IMR-90 (cell line): ENCODE data around the gene ATP6V0E2. TPM values are rescaled to one million over a fixed set of nuclear protein-coding genes. Genes with fewer than 3 reads are reported as not detected.

ENCODE experiments used
- ATAC-seq: fragments of 200-7000 bp; cut with Tn5 transposase; 2 replicates; pipeline ENCODE4 v1.9.1; 2020; ENCODE audit warnings: low read depth, mild to moderate bottlenecking, moderate library complexity
- BruUV-seq: library from RNA; stranded (reverse); fragments of 400-500 nt; replicated peaks from 2 replicates; lab custom pipeline; 2021; lab: Mats Ljungman, UMichigan
- CTCF ChIA-PET: fragments of 300-600 bp; formaldehyde crosslinking; extraction: SDS; loops from one replicate; lab custom pipeline; 2021; ENCODE audit warnings: antibody characterized with exemption; lab: Yijun Ruan, JAX
- POLR2A ChIA-PET: fragments of 300-600 bp; sonication (Branson Sonifier 250); formaldehyde crosslinking; loops from one replicate; lab custom pipeline; 2022; ENCODE audit warnings: antibody characterized with exemption; ENCODE audit not compliant: unreplicated experiment; lab: Charles Lee
- DNase-seq: peaks from one replicate; pipeline ENCODE4 v3.0.0; 2013
- H2AFZ ChIP-seq: replicated peaks from 2 replicates; pipeline ENCODE3; 2013; ENCODE audit warnings: low read length, mild to moderate bottlenecking; ENCODE audit not compliant: poor library complexity
- H2AK5ac ChIP-seq: 2 replicates; pipeline ENCODE4 v1.6.1; 2013; ENCODE audit warnings: low read depth, low read length, inconsistent platforms
- H2AK9ac ChIP-seq: replicated peaks from 2 replicates; pipeline ENCODE3; 2013; ENCODE audit warnings: mild to moderate bottlenecking, low read depth, low read length, moderate library complexity; ENCODE audit not compliant: poor library complexity
- H2BK120ac ChIP-seq: 2 replicates; pipeline ENCODE4 v1.6.1; 2013; ENCODE audit warnings: low read depth, low read length, inconsistent platforms
- H2BK15ac ChIP-seq: 3 replicates; pipeline ENCODE4 v1.6.1; 2013; ENCODE audit warnings: low read depth, low read length, inconsistent platforms
- H2BK20ac ChIP-seq: 2 replicates; pipeline ENCODE4 v1.6.1; 2013; ENCODE audit warnings: low read depth, mild to moderate bottlenecking, inconsistent platforms, low read length, moderate library complexity
- H2BK5ac ChIP-seq: 2 replicates; pipeline ENCODE4 v1.6.1; 2013; ENCODE audit warnings: mild to moderate bottlenecking, low read depth, low read length, inconsistent platforms; ENCODE audit not compliant: poor library complexity, severe bottlenecking
- H3K14ac ChIP-seq: replicated peaks from 2 replicates; pipeline ENCODE4 v1.6.1; 2013; ENCODE audit warnings: low read depth, low read length, inconsistent platforms
- H3K18ac ChIP-seq: 2 replicates; pipeline ENCODE4 v1.6.1; 2013; ENCODE audit warnings: low read depth, low read length, control low read depth
- H3K23ac ChIP-seq: 2 replicates; pipeline ENCODE4 v1.6.1; 2013; ENCODE audit warnings: low read depth, low read length, inconsistent platforms
- H3K27ac ChIP-seq: 2 replicates; pipeline ENCODE4 v1.5.1; 2013; ENCODE audit warnings: mild to moderate bottlenecking, control low read depth, low read length; ENCODE audit not compliant: insufficient read depth
- H3K27me3 ChIP-seq: 2 replicates; pipeline ENCODE4 v1.6.1; 2013; ENCODE audit warnings: low read length; ENCODE audit not compliant: control insufficient read depth, insufficient read depth
- H3K36me3 ChIP-seq: 2 replicates; pipeline ENCODE4 v1.6.1; 2013; ENCODE audit warnings: low read length, mixed read lengths; ENCODE audit not compliant: control insufficient read depth, insufficient read depth
- H3K4ac ChIP-seq: 2 replicates; pipeline ENCODE4 v1.6.1; 2013; ENCODE audit warnings: low read depth, low read length, inconsistent platforms
- H3K4me1 ChIP-seq: 2 replicates; pipeline ENCODE4 v1.6.1; 2013; ENCODE audit warnings: low read length, mixed read lengths; ENCODE audit not compliant: control insufficient read depth, insufficient read depth
- H3K4me2 ChIP-seq: 2 replicates; pipeline ENCODE4 v1.6.1; 2013; ENCODE audit warnings: low read depth, mild to moderate bottlenecking, control low read depth, low read length, moderate library complexity
- H3K4me3 ChIP-seq: 2 replicates; pipeline ENCODE4 v1.5.1; 2013; ENCODE audit warnings: low read depth, mild to moderate bottlenecking, control low read depth, low read length, moderate library complexity; ENCODE audit not compliant: insufficient read depth
- H3K56ac ChIP-seq: 2 replicates; pipeline ENCODE4 v1.6.1; 2013; ENCODE audit warnings: low read length, inconsistent platforms; ENCODE audit not compliant: insufficient read depth; ENCODE audit errors: extremely low read depth
- H3K79me1 ChIP-seq, 2 experiments: 2 replicates each; pipeline ENCODE4 v1.6.1; 2013; ENCODE audit warnings: low read length in 2 of 2, inconsistent platforms in 1 of 2, low read depth in 1 of 2
- H3K9ac ChIP-seq: 2 replicates; pipeline ENCODE4 v1.6.1; 2013; ENCODE audit warnings: low read depth, low read length, control low read depth
- H3K9me1 ChIP-seq: 2 replicates; pipeline ENCODE4 v1.6.1; 2013; ENCODE audit warnings: low read length, inconsistent platforms; ENCODE audit not compliant: insufficient read depth
- H3K9me3 ChIP-seq: 2 replicates; pipeline ENCODE4 v1.6.1; 2013; ENCODE audit warnings: low read length; ENCODE audit not compliant: control insufficient read depth, insufficient read depth
- H4K20me1 ChIP-seq: 2 replicates; pipeline ENCODE4 v1.6.1; 2013; ENCODE audit warnings: low read length, inconsistent platforms; ENCODE audit not compliant: insufficient read depth
- H4K5ac ChIP-seq: 2 replicates; pipeline ENCODE4 v1.6.1; 2013; ENCODE audit warnings: mild to moderate bottlenecking, low read depth, low read length, control low read depth
- H4K8ac ChIP-seq, 2 experiments: 2 replicates each; pipeline ENCODE4 v1.6.1; 2013; ENCODE audit warnings: low read depth in 2 of 2, low read length in 2 of 2, control low read depth in 1 of 2, inconsistent platforms in 1 of 2
- H4K91ac ChIP-seq: 2 replicates; pipeline ENCODE4 v1.6.1; 2013; ENCODE audit warnings: low read depth, low read length, inconsistent platforms; ENCODE audit not compliant: insufficient read depth
- BHLHE40 ChIP-seq: fragments of 150-350 bp; IDR thresholded peaks from 2 replicates; pipeline ENCODE4 v1.6.1; 2016; ENCODE audit warnings: mild to moderate bottlenecking, low read depth, low read length
- CEBPB ChIP-seq: IDR thresholded peaks from 2 replicates; pipeline ENCODE4 v1.6.1; 2012; ENCODE audit warnings: low read depth, low read length, improper control_type of control experiment
- FOS ChIP-seq: fragments of 150-350 bp; IDR thresholded peaks from 2 replicates; pipeline ENCODE4 v1.6.1; 2016; ENCODE audit warnings: low read depth, low read length
- MAFK ChIP-seq: IDR thresholded peaks from 2 replicates; pipeline ENCODE4 v1.6.1; 2012; ENCODE audit warnings: low read depth, low read length, improper control_type of control experiment
- MAZ ChIP-seq: IDR thresholded peaks from 2 replicates; pipeline ENCODE4 v1.6.1; 2012; ENCODE audit warnings: low read depth, mild to moderate bottlenecking, low read length, improper control_type of control experiment, moderate library complexity, borderline replicate concordance
- MXI1 ChIP-seq: IDR thresholded peaks from 2 replicates; pipeline ENCODE4 v1.6.1; 2012; ENCODE audit warnings: low read depth, mild to moderate bottlenecking, low read length, moderate library complexity, borderline replicate concordance
- NFE2L2 ChIP-seq: fragments of 150-350 bp; IDR thresholded peaks from 2 replicates; pipeline ENCODE4 v1.6.1; 2016; ENCODE audit warnings: low read depth, mild to moderate bottlenecking, low read length
- POLR2A ChIP-seq: IDR thresholded peaks from 2 replicates; pipeline ENCODE4 v1.6.1; 2012; ENCODE audit warnings: mild to moderate bottlenecking, low read depth, low read length
- RAD21 ChIP-seq: IDR thresholded peaks from 2 replicates; pipeline ENCODE4 v1.6.1; 2012; ENCODE audit warnings: low read length, improper control_type of control experiment
- RFX5 ChIP-seq: IDR thresholded peaks from 2 replicates; pipeline ENCODE4 v1.8.0; 2012; ENCODE audit warnings: low read depth, mild to moderate bottlenecking, low read length, moderate library complexity
- SMC3 ChIP-seq: fragments of 150-350 bp; IDR thresholded peaks from 2 replicates; pipeline ENCODE4 v1.6.1; 2016; ENCODE audit warnings: low read depth, mild to moderate bottlenecking, antibody characterized with exemption, low read length, moderate library complexity
- WGBS, 2 experiments: methylation state at CpG; one replicate each; pipeline versions ENCODE4 v1.1.5 to v1.1.7; 2013; ENCODE audit warnings: missing lambda C conversion rate in 2 of 2; ENCODE audit not compliant: insufficient read length in 1 of 2; ENCODE audit errors: extremely low coverage in 2 of 2; 5-methylcytosine and 5-hydroxymethylcytosine counted together
- dilution Hi-C: fragments of 300-500 bp; cut with HindIII; formaldehyde crosslinking; loops from one replicate; pipeline ENCODE4 v1.14.3; 2018; ENCODE audit warnings: low sequenced_read_pairs; ENCODE audit not compliant: unreplicated experiment
- in situ Hi-C: fragments of 300-500 bp; cut with MboI; formaldehyde crosslinking; loops from 3 replicates; pipeline ENCODE4 v1.14.3; 2019; ENCODE audit warnings: low sequenced_read_pairs, inconsistent platforms, mixed read lengths
- intact Hi-C: fragments of 100-400 bp; cut with micrococcal nuclease; formaldehyde crosslinking; loops from 2 replicates; pipeline ENCODE4 v1.10.0; 2022
- polyA plus RNA-seq, 3 experiments: library from polyadenylated mRNA; depleted of rRNA; stranded (reverse); fragments of >200 nt; gene quantifications; 2 replicates each; pipeline ENCODE4 v1.2.3, GENCODE V29; 2012; ENCODE audit warnings: low replicate concordance in 1 of 3
- total RNA-seq: library from RNA; depleted of rRNA; stranded (reverse); fragments of >200 nt; gene quantifications from 2 replicates; pipeline ENCODE4 v1.2.3, GENCODE V29; 2012
- TF ChIP-seq, protein P1 (sequence below): fragments of 150-350 bp; IDR thresholded peaks from 2 replicates; pipeline ENCODE4 v1.6.1; 2017; ENCODE audit warnings: mild to moderate bottlenecking, antibody characterized with exemption, low read length, low read depth
- TF ChIP-seq, protein P2 (sequence below): fragments of 150-350 bp; IDR thresholded peaks from 2 replicates; pipeline ENCODE4 v1.6.1; 2016; ENCODE audit warnings: low read depth, mild to moderate bottlenecking, low read length, moderate library complexity, borderline replicate concordance
- TF ChIP-seq, protein P3 (sequence below): conservative IDR thresholded peaks from 2 replicates; pipeline ENCODE4 v1.5.1; 2012; ENCODE audit warnings: mild to moderate bottlenecking, low read depth, low read length, improper control_type of control experiment

ATP6V0E2 gene
- total and polyA plus RNA-seq, 2 of the 4 experiments (the other 2 are of a cell fraction) = 5.7 to 30.3 TPM

DNA sequence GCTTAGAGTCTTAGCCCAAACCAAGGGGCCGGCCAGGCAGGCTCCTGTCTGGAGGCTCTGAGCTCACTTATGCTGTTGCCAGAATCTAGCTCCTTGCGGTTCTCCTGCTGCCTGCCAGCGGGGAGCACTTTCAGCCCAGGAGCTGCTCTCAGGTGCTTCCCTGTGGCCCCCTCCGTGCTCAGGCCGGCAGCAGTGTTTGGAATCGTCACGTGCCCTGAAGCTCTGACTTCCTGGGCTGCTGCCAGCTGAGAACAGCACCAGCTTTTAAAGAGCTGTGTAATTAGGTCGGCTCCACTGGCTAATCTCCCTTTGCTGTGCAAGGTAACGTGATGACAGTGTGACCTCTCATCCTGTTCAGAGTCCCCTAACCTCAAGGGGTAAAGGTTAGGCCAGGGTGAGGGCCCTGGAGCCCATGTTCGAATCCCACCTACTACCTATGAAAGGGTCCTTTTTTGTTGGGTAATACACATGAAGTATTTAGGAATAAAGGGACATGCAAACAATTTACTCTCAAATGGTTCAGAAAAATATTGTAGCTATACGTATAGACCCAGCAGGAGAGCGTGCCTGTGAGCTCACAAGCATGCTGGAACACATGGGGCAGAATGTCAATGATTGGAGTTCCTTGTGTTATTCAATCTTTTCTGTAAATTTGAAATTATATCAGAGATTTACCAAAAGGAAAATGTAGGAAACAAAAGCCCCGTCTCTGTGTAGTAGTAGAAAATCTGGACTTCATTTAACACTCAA is 19.0 kb upstream of the ATP6V0E2 start:
- Histone ChIP-seq H2AFZ (peak overlapping the region; percentile 54), H2AK9ac (peak overlapping the region; percentile 58), H3K4me3 (no peak overlapping the region), H3K4ac (no peak overlapping the region), H4K20me1 (no peaks in the 10 kb centered on the region), H3K36me3 (peaks cover 16% of the 10 kb centered on the region; the same call in 1 of the 2 replicates), H3K4me1 (peaks cover 13% of the 10 kb centered on the region), H3K27me3 (no peaks in the 10 kb centered on the region), H3K4me2 (peak overlapping the region; percentile 35), H2BK20ac (no peak overlapping the region), H3K79me1 (no peaks in the 10 kb centered on the region), H2BK15ac (no peak overlapping the region), H3K18ac (no peak overlapping the region), H4K91ac (no peak overlapping the region), H3K27ac (no peak overlapping the region), H4K8ac (no peak overlapping the region), H3K9ac (no peak overlapping the region), H2BK5ac (no peak overlapping the region), H3K23ac (no peak overlapping the region), H4K5ac (no peak overlapping the region), H3K56ac (no peak overlapping the region), H3K14ac (no peak overlapping the region), H3K9me3 (no peaks in the 10 kb centered on the region), H2BK120ac (no peak overlapping the region), H2AK5ac (no peak overlapping the region), H3K9me1 (peaks cover 11% of the 10 kb centered on the region)
- ChIA-PET POLR2A (no interaction called here), CTCF (interaction anchor here (0.6 kb wide), 2 partner anchors 28 to 998 kb away, joined by 3 to 4 read pairs; no protein-coding TSS in a partner anchor)
- dilution Hi-C loops (no loop called here), intact Hi-C loops (no loop called here), in situ Hi-C loops (loop anchor here (25.0 kb wide), 1 partner anchor 558 kb away; a partner anchor contains a TSS)
- DNase-seq (peak; percentile 51), ATAC-seq (peak; percentile 62)
- TF ChIP-seq MXI1 (no peak), MAFK (no peak), SMC3 (no peak), RAD21 (no peak), FOS (no peak), NFE2L2 (no peak), RFX5 (no peak), BHLHE40 (peak; percentile 53; the same call in 1 of the 2 replicates), MAZ (no peak), POLR2A (no peak), CEBPB (no peak)
- TF ChIP-seq, protein P1, sequence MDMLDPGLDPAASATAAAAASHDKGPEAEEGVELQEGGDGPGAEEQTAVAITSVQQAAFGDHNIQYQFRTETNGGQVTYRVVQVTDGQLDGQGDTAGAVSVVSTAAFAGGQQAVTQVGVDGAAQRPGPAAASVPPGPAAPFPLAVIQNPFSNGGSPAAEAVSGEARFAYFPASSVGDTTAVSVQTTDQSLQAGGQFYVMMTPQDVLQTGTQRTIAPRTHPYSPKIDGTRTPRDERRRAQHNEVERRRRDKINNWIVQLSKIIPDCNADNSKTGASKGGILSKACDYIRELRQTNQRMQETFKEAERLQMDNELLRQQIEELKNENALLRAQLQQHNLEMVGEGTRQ = peak; percentile 86
- TF ChIP-seq, protein P2, sequence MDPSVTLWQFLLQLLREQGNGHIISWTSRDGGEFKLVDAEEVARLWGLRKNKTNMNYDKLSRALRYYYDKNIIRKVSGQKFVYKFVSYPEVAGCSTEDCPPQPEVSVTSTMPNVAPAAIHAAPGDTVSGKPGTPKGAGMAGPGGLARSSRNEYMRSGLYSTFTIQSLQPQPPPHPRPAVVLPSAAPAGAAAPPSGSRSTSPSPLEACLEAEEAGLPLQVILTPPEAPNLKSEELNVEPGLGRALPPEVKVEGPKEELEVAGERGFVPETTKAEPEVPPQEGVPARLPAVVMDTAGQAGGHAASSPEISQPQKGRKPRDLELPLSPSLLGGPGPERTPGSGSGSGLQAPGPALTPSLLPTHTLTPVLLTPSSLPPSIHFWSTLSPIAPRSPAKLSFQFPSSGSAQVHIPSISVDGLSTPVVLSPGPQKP = no peak
- TF ChIP-seq, protein P3, sequence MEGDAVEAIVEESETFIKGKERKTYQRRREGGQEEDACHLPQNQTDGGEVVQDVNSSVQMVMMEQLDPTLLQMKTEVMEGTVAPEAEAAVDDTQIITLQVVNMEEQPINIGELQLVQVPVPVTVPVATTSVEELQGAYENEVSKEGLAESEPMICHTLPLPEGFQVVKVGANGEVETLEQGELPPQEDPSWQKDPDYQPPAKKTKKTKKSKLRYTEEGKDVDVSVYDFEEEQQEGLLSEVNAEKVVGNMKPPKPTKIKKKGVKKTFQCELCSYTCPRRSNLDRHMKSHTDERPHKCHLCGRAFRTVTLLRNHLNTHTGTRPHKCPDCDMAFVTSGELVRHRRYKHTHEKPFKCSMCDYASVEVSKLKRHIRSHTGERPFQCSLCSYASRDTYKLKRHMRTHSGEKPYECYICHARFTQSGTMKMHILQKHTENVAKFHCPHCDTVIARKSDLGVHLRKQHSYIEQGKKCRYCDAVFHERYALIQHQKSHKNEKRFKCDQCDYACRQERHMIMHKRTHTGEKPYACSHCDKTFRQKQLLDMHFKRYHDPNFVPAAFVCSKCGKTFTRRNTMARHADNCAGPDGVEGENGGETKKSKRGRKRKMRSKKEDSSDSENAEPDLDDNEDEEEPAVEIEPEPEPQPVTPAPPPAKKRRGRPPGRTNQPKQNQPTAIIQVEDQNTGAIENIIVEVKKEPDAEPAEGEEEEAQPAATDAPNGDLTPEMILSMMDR = no peak
- BruUV-seq = no TSS peak
- WGBS, 2 experiments = 7% methylated on average over 3 of the region's 13 CpGs; no CpG with 5 or more reads in 1 of the 2 experiments
